SK-N-SH (cell line): Measurements from ENCODE around the gene LRRC8E.

ENCODE experiments used
- EZH2phosphoT487 ChIP-seq: fragments of 200-600 bp; sonication (generic); IDR thresholded peaks from 2 replicates; pipeline ENCODE4 v1.6.1; 2017; ENCODE audit warnings: low read depth, mixed run types, mild to moderate bottlenecking, antibody characterized with exemption, moderate library complexity, borderline replicate concordance
- RAD21 ChIP-seq: IDR thresholded peaks from 2 replicates; pipeline ENCODE4 v1.6.1; 2012; ENCODE audit warnings: mild to moderate bottlenecking, low read length
- TAF1 ChIP-seq: IDR thresholded peaks from 2 replicates; pipeline ENCODE4 v1.6.1; 2012; ENCODE audit warnings: low read depth, mild to moderate bottlenecking, low read length, moderate library complexity, borderline replicate concordance
- TF ChIP-seq, protein P1 (sequence below): fragments of 200-600 bp; sonication (generic); IDR thresholded peaks from 2 replicates; pipeline ENCODE4 v1.6.1; 2017; ENCODE audit warnings: antibody characterized with exemption, mild to moderate bottlenecking, moderate library complexity

DNA sequence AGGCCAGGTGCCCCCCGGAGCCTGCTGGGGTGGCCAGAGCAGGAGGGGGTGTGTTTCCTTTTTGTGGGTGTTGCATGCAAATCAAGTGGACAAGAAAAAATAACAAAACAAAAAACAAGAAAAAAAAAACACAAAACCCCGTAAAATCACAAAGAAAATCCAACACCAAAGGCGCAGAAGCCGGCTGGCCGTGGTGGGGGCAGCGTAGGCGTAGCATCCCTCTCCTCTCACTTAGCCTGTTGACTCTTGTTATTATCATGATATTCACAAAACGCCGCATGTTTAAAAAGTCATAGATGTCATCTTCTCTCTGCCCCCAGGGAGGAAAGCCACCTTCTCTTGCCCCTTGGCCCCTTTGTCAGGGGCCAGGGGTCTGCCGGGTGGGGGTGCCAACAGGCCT, 25.3 kb downstream of the LRRC8E start:
- TF ChIP-seq, protein P1, sequence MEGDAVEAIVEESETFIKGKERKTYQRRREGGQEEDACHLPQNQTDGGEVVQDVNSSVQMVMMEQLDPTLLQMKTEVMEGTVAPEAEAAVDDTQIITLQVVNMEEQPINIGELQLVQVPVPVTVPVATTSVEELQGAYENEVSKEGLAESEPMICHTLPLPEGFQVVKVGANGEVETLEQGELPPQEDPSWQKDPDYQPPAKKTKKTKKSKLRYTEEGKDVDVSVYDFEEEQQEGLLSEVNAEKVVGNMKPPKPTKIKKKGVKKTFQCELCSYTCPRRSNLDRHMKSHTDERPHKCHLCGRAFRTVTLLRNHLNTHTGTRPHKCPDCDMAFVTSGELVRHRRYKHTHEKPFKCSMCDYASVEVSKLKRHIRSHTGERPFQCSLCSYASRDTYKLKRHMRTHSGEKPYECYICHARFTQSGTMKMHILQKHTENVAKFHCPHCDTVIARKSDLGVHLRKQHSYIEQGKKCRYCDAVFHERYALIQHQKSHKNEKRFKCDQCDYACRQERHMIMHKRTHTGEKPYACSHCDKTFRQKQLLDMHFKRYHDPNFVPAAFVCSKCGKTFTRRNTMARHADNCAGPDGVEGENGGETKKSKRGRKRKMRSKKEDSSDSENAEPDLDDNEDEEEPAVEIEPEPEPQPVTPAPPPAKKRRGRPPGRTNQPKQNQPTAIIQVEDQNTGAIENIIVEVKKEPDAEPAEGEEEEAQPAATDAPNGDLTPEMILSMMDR = no peak
- TF ChIP-seq RAD21 (no peak), EZH2phosphoT487 (no peak), TAF1 (no peak)
